Renal cortex interstitium (tissue), 15 donors: ENCODE results near the gene DSG2. TPM values are rescaled to one million over a fixed set of nuclear protein-coding genes. Genes with fewer than 3 reads are reported as not detected.
A peak's percentile ranks its signal among the peaks of the same experiment; 100 is the strongest.

Source experiments
- DNase-seq, 11 donors: peaks; one replicate each; pipeline ENCODE4 v3.0.0-alpha.2; 2013; ENCODE audit warnings: low read depth in 9 of 11, low spot score in 4 of 11; ENCODE audit errors: extremely low read depth in 1 of 11
- long read RNA-seq, 16 experiments: transcript quantifications; one replicate each; lab custom pipeline, GENCODE V29; 2026
- polyA plus RNA-seq, 3 donors: library from polyadenylated mRNA; unstranded; fragments of 120-200 nt; gene quantifications; one replicate each; pipeline ENCODE4 v1.2.1, GENCODE V29; 2013; ENCODE audit not compliant: insufficient read length in 3 of 3

Gene DSG2
- 10 to 100 TPM; 44.1 to 56.1 (median 52.9) TPM for polyA plus RNA-seq
- long read RNA-seq, donor 1: 0 reads
- long read RNA-seq, donor 2, full-length matches to known transcripts: 3 of 3 reads
- long read RNA-seq, donor 2, partial matches to known transcripts: 0 of 3 reads
- long read RNA-seq, donor 2, other reads (novel, unspliced or antisense): 0 of 3 reads
- long read RNA-seq, donor 3, full-length matches to known transcripts: 3 of 3 reads
- long read RNA-seq, donor 3, partial matches to known transcripts: 0 of 3 reads
- long read RNA-seq, donor 3, other reads (novel, unspliced or antisense): 0 of 3 reads
- long read RNA-seq, donor 4, full-length matches to known transcripts: 4 of 29 reads
- long read RNA-seq, donor 4, partial matches to known transcripts: 25 of 29 reads
- long read RNA-seq, donor 4, other reads (novel, unspliced or antisense): 0 of 29 reads
- long read RNA-seq, donor 5: 0 reads
- long read RNA-seq, donor 6, full-length matches to known transcripts: 5 of 11 reads
- long read RNA-seq, donor 6, partial matches to known transcripts: 6 of 11 reads
- long read RNA-seq, donor 6, other reads (novel, unspliced or antisense): 0 of 11 reads
- long read RNA-seq, donor 7, full-length matches to known transcripts: 3 of 19 reads
- long read RNA-seq, donor 7, partial matches to known transcripts: 16 of 19 reads
- long read RNA-seq, donor 7, other reads (novel, unspliced or antisense): 0 of 19 reads
- long read RNA-seq, donor 8: 0 reads
- long read RNA-seq, donor 9, full-length matches to known transcripts: 7 of 7 reads
- long read RNA-seq, donor 9, partial matches to known transcripts: 0 of 7 reads
- long read RNA-seq, donor 9, other reads (novel, unspliced or antisense): 0 of 7 reads
- long read RNA-seq, donor 10, full-length matches to known transcripts: 3 of 3 reads
- long read RNA-seq, donor 10, partial matches to known transcripts: 0 of 3 reads
- long read RNA-seq, donor 10, other reads (novel, unspliced or antisense): 0 of 3 reads
- long read RNA-seq, donor 11, full-length matches to known transcripts: 3 of 3 reads
- long read RNA-seq, donor 11, partial matches to known transcripts: 0 of 3 reads
- long read RNA-seq, donor 11, other reads (novel, unspliced or antisense): 0 of 3 reads
- long read RNA-seq, donor 12, full-length matches to known transcripts: 1 of 1 reads
- long read RNA-seq, donor 12, partial matches to known transcripts: 0 of 1 reads
- long read RNA-seq, donor 12, other reads (novel, unspliced or antisense): 0 of 1 reads
- long read RNA-seq, donor 13: 0 reads
- long read RNA-seq, donor 14, full-length matches to known transcripts: 1 of 1 reads
- long read RNA-seq, donor 14, partial matches to known transcripts: 0 of 1 reads
- long read RNA-seq, donor 14, other reads (novel, unspliced or antisense): 0 of 1 reads
- long read RNA-seq, donor 15, full-length matches to known transcripts: 2 of 2 reads
- long read RNA-seq, donor 15, partial matches to known transcripts: 0 of 2 reads
- long read RNA-seq, donor 15, other reads (novel, unspliced or antisense): 0 of 2 reads
- long read RNA-seq, donor 16, full-length matches to known transcripts: 12 of 12 reads
- long read RNA-seq, donor 16, partial matches to known transcripts: 0 of 12 reads
- long read RNA-seq, donor 16, other reads (novel, unspliced or antisense): 0 of 12 reads

GRCh38 chr18:31497836-31498573 is at the start of gene DSG2:
Gene DSG2, plus strand, starts transcription at chr18:31498177. Its CDS starts 75 bp downstream, at chr18:31498252.
- peak in 8 of 11 donors; percentile 29 to 61 (median 40) for DNase-seq

- no peak for DNase-seq
Measured at GRCh38 chr18:31450409-31450808, 47.6 kb upstream of the DSG2 start.

GRCh38 chr18:31451625-31452024 is 46.4 kb upstream of the DSG2 start:
- no peak for DNase-seq

- DNase-seq: no peak
Measured at GRCh38 chr18:31454066-31454708, 43.8 kb upstream of the DSG2 start.

GRCh38 chr18:31469629-31470028 is 28.3 kb upstream of the DSG2 start:
- DNase-seq: no peak

GRCh38 chr18:31478688-31479087 is 19.3 kb upstream of the DSG2 start:
- DNase-seq: no peak

- no peak for DNase-seq
Measured at GRCh38 chr18:31482051-31482450, 15.9 kb upstream of the DSG2 start.

GRCh38 chr18:31483396-31483795 is 14.6 kb upstream of the DSG2 start:
- no peak for DNase-seq

- no peak for DNase-seq
Measured at GRCh38 chr18:31484461-31484860, 13.5 kb upstream of the DSG2 start.

GRCh38 chr18:31486165-31486564 is 11.8 kb upstream of the DSG2 start:
- no peak for DNase-seq

- DNase-seq: no peak
Measured at GRCh38 chr18:31487246-31488015, 10.5 kb upstream of the DSG2 start.

- DNase-seq: no peak
Measured at GRCh38 chr18:31489311-31489710, 8.7 kb upstream of the DSG2 start.

- no peak for DNase-seq
Measured at GRCh38 chr18:31490387-31490786, 7.6 kb upstream of the DSG2 start.

- DNase-seq: no peak
Measured at GRCh38 chr18:31490833-31491232, 7.1 kb upstream of the DSG2 start.

GRCh38 chr18:31491586-31491985 is 6.4 kb upstream of the DSG2 start:
- no peak for DNase-seq

- DNase-seq: no peak
Measured at GRCh38 chr18:31492671-31493070, 5.3 kb upstream of the DSG2 start.

- no peak for DNase-seq
Measured at GRCh38 chr18:31493171-31493570, 4.8 kb upstream of the DSG2 start.
